HG03521 (cell line): ENCODE results near the gene EFNA1.

Experiments used
- ATAC-seq: cut with Tn5 transposase; IDR thresholded peaks from one replicate; pipeline ENCODE4 v1.9.1; 2021; ENCODE audit warnings: mild to moderate bottlenecking, moderate library complexity; ENCODE audit not compliant: unreplicated experiment

The EFNA1 gene

GRCh38 chr1:155173478-155174323 lies 46.0 kb downstream of the EFNA1 start, which contains the start of gene TRIM46:
Gene TRIM46 (plus strand): TSS chr1:155173849. CDS start chr1:155173967, 118 bp downstream.
- no peak for ATAC-seq

- ATAC-seq = no peak
Measured at GRCh38 chr1:155174324-155175280, 46.9 kb downstream of the EFNA1 start.

- no peak for ATAC-seq
Measured at GRCh38 chr1:155175281-155175926, 47.7 kb downstream of the EFNA1 start.

GRCh38 chr1:155175927-155176371 lies 48.3 kb downstream of the EFNA1 start:
- ATAC-seq = no peak

- ATAC-seq = no peak
Measured at GRCh38 chr1:155176544-155177071, 48.9 kb downstream of the EFNA1 start.

GRCh38 chr1:155177192-155177917 lies 49.7 kb downstream of the EFNA1 start:
- no peak for ATAC-seq

GRCh38 chr1:155177918-155178281 lies 50.2 kb downstream of the EFNA1 start:
- ATAC-seq = no peak

- no peak for ATAC-seq
Measured at GRCh38 chr1:155178441-155179111, 50.9 kb downstream of the EFNA1 start.

GRCh38 chr1:155179112-155180031 lies 51.7 kb downstream of the EFNA1 start:
- no peak for ATAC-seq

- ATAC-seq = no peak
Measured at GRCh38 chr1:155181371-155182051, 53.8 kb downstream of the EFNA1 start.

GRCh38 chr1:155182052-155182550 lies 54.4 kb downstream of the EFNA1 start:
- no peak for ATAC-seq

- ATAC-seq = no peak
Measured at GRCh38 chr1:155183775-155184221, 56.1 kb downstream of the EFNA1 start.

GRCh38 chr1:155184351-155184811 lies 56.7 kb downstream of the EFNA1 start:
- no peak for ATAC-seq
